B cell (primary cell): ENCODE data around the gene PROM1.

Experiments
- EZH2 ChIP-seq: IDR thresholded peaks from 2 replicates; pipeline ENCODE4 v1.6.1; 2012; ENCODE audit warnings: borderline replicate concordance, low read depth, mild to moderate bottlenecking, moderate library complexity, low read length; ENCODE audit not compliant: insufficient read depth, poor library complexity, severe bottlenecking
- TF ChIP-seq, protein P1 (sequence below): fragments of 200-600 bp; IDR thresholded peaks from one replicate; pipeline ENCODE4 v1.8.0; 2022; ENCODE audit warnings: antibody characterized with exemption, mild to moderate bottlenecking

DNA sequence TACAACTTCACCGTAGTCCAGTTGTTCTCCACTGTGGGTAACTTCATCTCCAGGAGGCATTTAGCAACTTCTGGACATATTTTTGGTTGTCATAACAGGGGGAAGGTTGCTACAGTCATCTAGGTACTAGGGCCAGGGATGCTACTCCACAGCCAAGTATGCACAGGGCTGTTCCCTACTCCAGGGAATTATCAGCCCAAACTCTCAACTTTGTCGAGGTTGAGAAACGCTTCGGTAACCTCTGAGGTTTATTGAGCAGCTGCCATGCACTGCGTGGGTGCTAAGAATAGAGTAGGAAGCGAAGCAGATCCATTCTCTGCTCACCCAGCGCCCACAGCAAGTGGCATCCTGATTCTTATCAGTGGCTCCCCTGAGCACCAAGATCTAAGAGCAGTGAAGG, 153.5 kb downstream of the PROM1 start:
- TF ChIP-seq, protein P1, sequence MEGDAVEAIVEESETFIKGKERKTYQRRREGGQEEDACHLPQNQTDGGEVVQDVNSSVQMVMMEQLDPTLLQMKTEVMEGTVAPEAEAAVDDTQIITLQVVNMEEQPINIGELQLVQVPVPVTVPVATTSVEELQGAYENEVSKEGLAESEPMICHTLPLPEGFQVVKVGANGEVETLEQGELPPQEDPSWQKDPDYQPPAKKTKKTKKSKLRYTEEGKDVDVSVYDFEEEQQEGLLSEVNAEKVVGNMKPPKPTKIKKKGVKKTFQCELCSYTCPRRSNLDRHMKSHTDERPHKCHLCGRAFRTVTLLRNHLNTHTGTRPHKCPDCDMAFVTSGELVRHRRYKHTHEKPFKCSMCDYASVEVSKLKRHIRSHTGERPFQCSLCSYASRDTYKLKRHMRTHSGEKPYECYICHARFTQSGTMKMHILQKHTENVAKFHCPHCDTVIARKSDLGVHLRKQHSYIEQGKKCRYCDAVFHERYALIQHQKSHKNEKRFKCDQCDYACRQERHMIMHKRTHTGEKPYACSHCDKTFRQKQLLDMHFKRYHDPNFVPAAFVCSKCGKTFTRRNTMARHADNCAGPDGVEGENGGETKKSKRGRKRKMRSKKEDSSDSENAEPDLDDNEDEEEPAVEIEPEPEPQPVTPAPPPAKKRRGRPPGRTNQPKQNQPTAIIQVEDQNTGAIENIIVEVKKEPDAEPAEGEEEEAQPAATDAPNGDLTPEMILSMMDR, result no peak
- no peak for TF ChIP-seq EZH2
